Neuron (in vitro differentiated cells): ENCODE data around the gene GMNC.
"Not testable (repeated sequence)": the region's sequence is repeated elsewhere in the genome, so short reads cannot be mapped to it uniquely, and the experiment has no call there.

Experiments
- H2AFZ ChIP-seq: one replicate; pipeline ENCODE4 v1.6.1; 2013; ENCODE audit warnings: low read depth, mild to moderate bottlenecking, inconsistent platforms, low read length, moderate library complexity
- H3K27me3 ChIP-seq: one replicate; pipeline ENCODE4 v1.6.1; 2013; ENCODE audit warnings: low read length; ENCODE audit not compliant: insufficient read depth
- H3K36me3 ChIP-seq: one replicate; pipeline ENCODE4 v1.6.1; 2013; ENCODE audit warnings: low read length; ENCODE audit not compliant: insufficient read depth
- H3K4me1 ChIP-seq: one replicate; pipeline ENCODE4 v1.6.1; 2013; ENCODE audit warnings: low read length; ENCODE audit not compliant: insufficient read depth
- H3K4me3 ChIP-seq: 2 replicates; pipeline ENCODE4 v1.5.1; 2013; ENCODE audit warnings: mild to moderate bottlenecking, low read length, moderate library complexity
- H3K9me3 ChIP-seq: one replicate; pipeline ENCODE4 v1.6.1; 2013; ENCODE audit warnings: low read length

GMNC gene, protein sequence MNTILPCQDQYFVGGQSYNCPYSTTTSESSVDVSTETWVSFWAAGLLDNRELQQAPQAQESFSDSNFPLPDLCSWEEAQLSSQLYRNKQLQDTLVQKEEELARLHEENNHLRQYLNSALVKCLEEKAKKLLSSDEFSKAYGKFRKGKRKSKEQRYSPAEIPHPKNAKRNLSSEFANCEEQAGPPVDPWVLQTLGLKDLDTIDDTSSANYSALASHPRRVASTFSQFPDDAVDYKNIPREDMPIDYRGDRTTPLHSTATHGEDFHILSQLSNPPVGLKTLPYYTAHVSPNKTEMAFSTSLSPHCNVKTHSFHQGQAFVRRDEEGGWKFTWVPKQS

GRCh38 chr3:190862209-190863118 is at the start of gene GMNC:
Gene GMNC, minus strand, starts transcription at chr3:190862694. Its CDS starts 79 bp downstream, at chr3:190862615.
- peaks cover 28% of the 10 kb centered on the region for H3K27me3 ChIP-seq
- H3K36me3 ChIP-seq = no peaks in the 10 kb centered on the region
- peak within 1 kb of the TSS; percentile 44 for H3K4me3 ChIP-seq
- no peaks in the 10 kb centered on the region for H3K9me3 ChIP-seq
- H3K4me1 ChIP-seq = no peaks in the 10 kb centered on the region
- peak within 1 kb of the TSS; percentile 88 for H2AFZ ChIP-seq

GRCh38 chr3:190911382-190911781 is 48.9 kb upstream of the GMNC start:
- no peaks in the 10 kb centered on the region for H3K9me3 ChIP-seq
- no peak overlapping the region for H2AFZ ChIP-seq
- no peaks in the 10 kb centered on the region for H3K27me3 ChIP-seq
- peaks cover 6% of the 10 kb centered on the region for H3K4me1 ChIP-seq
- no peak overlapping the region for H3K4me3 ChIP-seq
- no peaks in the 10 kb centered on the region for H3K36me3 ChIP-seq

- Histone ChIP-seq H3K9me3 (no peaks in the 10 kb centered on the region), H3K27me3 (no peaks in the 10 kb centered on the region), H3K4me3 (no peak overlapping the region), H2AFZ (no peak overlapping the region), H3K4me1 (peaks cover 6% of the 10 kb centered on the region), H3K36me3 (no peaks in the 10 kb centered on the region)
These were observed 47.4 kb upstream of the GMNC start for GRCh38 chr3:190909908-190910307.

DNA sequence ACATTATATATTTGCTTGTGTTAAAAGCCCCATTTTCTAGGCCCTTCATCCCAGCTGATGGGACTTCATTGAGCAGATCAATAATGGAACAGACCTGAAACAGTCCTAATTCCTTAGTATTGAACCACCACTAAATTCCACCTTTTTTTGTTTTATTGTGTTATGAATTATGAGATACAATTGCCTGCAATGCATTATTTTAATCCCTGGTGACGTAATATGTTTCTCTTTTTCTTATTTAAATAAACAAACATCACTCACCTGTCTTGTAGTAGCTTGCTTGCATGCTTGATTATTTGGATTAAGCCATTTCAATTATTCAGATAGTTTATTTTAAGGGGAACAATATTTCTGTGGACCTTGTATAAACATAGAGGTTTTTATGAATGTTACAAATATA is 40.7 kb upstream of the GMNC start:
- no peaks in the 10 kb centered on the region for H3K36me3 ChIP-seq
- no peaks in the 10 kb centered on the region for H3K4me1 ChIP-seq
- H3K4me3 ChIP-seq = no peak overlapping the region
- H3K9me3 ChIP-seq = no peaks in the 10 kb centered on the region
- H2AFZ ChIP-seq = no peak overlapping the region
- no peaks in the 10 kb centered on the region for H3K27me3 ChIP-seq

- no peak overlapping the region for H2AFZ ChIP-seq
- no peaks in the 10 kb centered on the region for H3K36me3 ChIP-seq
- no peaks in the 10 kb centered on the region for H3K27me3 ChIP-seq
- H3K4me1 ChIP-seq = no peaks in the 10 kb centered on the region
- H3K9me3 ChIP-seq = no peaks in the 10 kb centered on the region
- no peak overlapping the region for H3K4me3 ChIP-seq
These were observed 39.8 kb upstream of the GMNC start for GRCh38 chr3:190902292-190902691.

DNA sequence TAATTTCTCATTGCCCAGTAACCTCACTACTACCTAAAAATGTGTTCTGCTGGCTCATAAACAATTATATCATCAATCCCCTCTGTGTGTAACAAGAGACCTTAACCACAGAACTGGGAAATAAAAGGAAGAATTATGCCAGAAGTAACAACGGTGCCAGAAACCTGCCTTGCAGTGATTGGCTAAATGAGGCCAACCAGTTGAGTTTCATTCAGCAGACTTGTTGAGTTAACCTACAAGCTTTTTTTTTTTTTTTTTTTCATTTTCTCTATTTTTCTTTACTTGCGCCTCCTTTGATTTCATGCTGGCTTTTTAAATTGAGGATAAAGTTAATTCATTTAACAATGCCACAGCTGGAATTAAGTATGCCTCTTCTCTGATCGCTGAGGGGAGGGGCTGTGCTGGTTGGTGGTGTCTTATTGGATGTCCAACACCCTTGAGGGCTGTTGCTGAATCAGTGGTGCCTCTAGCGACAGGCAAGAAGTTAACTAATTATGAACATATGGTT is 30.0 kb upstream of the GMNC start:
- Histone ChIP-seq H2AFZ (no peak overlapping the region), H3K9me3 (no peaks in the 10 kb centered on the region), H3K36me3 (no peaks in the 10 kb centered on the region), H3K4me3 (no peak overlapping the region), H3K4me1 (no peaks in the 10 kb centered on the region), H3K27me3 (no peaks in the 10 kb centered on the region)

- no peaks in the 10 kb centered on the region for H3K9me3 ChIP-seq
- H3K4me1 ChIP-seq = no peaks in the 10 kb centered on the region
- H3K36me3 ChIP-seq = no peaks in the 10 kb centered on the region
- H3K27me3 ChIP-seq = no peaks in the 10 kb centered on the region
- no peak overlapping the region for H3K4me3 ChIP-seq
- H2AFZ ChIP-seq = no peak overlapping the region
These were observed 24.5 kb upstream of the GMNC start for GRCh38 chr3:190886945-190887344.

GRCh38 chr3:190883973-190884832 is 21.7 kb upstream of the GMNC start:
- no peaks in the 10 kb centered on the region for H3K9me3 ChIP-seq
- H3K4me3 ChIP-seq = no peak overlapping the region
- no peaks in the 10 kb centered on the region for H3K4me1 ChIP-seq
- H3K27me3 ChIP-seq = no peaks in the 10 kb centered on the region
- no peaks in the 10 kb centered on the region for H3K36me3 ChIP-seq
- no peak overlapping the region for H2AFZ ChIP-seq

GRCh38 chr3:190883141-190883540 is 20.6 kb upstream of the GMNC start:
- H2AFZ ChIP-seq = no peak overlapping the region
- no peaks in the 10 kb centered on the region for H3K4me1 ChIP-seq
- no peaks in the 10 kb centered on the region for H3K36me3 ChIP-seq
- H3K9me3 ChIP-seq = no peaks in the 10 kb centered on the region
- no peak overlapping the region for H3K4me3 ChIP-seq
- no peaks in the 10 kb centered on the region for H3K27me3 ChIP-seq

GRCh38 chr3:190877925-190878324 is 15.4 kb upstream of the GMNC start:
- H2AFZ ChIP-seq = no peak overlapping the region
- H3K9me3 ChIP-seq = no peaks in the 10 kb centered on the region
- H3K27me3 ChIP-seq = no peaks in the 10 kb centered on the region
- H3K36me3 ChIP-seq = no peaks in the 10 kb centered on the region
- no peaks in the 10 kb centered on the region for H3K4me1 ChIP-seq
- no peak overlapping the region for H3K4me3 ChIP-seq

DNA sequence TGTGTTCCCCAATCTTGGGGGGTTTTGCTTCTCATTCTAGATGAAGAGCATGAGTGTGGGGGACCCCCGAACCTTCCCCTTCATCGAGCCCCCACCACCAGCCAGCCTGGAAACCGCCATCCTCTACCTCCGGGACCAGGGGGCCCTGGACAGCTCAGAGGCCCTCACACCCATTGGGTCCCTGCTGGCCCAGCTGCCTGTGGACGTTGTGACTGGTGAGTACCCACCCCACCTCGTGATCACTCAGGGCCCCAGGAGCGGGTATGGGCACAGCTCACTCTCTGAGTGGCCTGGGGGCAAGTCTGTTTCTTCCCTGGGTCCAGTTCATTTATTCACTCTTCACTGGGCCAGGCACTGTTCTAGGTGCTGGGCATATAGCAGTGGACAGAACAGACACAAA is 13.9 kb upstream of the GMNC start:
- H3K27me3 ChIP-seq, H3K9me3 ChIP-seq, H3K4me3 ChIP-seq, H3K4me1 ChIP-seq, H2AFZ ChIP-seq, H3K36me3 ChIP-seq: not testable (repeated sequence)

DNA sequence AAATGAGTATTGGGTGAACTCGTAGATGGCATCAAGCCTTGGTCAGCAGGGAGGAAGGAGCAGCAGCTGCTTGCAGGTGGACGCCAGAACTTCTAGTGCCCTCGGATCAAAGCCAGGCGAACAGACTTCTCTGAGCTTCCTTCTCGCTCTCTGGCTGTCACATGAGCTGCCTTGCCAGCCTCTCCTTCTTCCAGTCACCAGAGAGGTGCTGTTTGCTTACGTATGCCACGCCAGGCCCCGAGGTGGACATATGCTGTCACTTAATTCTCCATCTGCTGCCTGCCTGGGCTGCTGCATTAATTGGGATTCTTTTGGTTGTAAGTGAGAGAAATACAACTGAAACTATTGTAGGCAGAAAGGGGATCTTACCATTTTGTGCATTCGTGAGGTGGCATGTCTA is 12.6 kb upstream of the GMNC start:
- not testable (repeated sequence) for H3K36me3 ChIP-seq, H3K9me3 ChIP-seq, H3K4me1 ChIP-seq, H2AFZ ChIP-seq, H3K4me3 ChIP-seq, H3K27me3 ChIP-seq

- H3K36me3 ChIP-seq = no peaks in the 10 kb centered on the region
- H2AFZ ChIP-seq = no peak overlapping the region
- H3K4me1 ChIP-seq = no peaks in the 10 kb centered on the region
- H3K27me3 ChIP-seq = no peaks in the 10 kb centered on the region
- H3K4me3 ChIP-seq = no peak overlapping the region
- no peaks in the 10 kb centered on the region for H3K9me3 ChIP-seq
These were observed 7.6 kb upstream of the GMNC start for GRCh38 chr3:190870127-190870526.
